ENCODE results near the gene PPARA.

PPARA gene

GRCh38 chr22:46150034-46150654, at the start of gene PPARA:
PPARA (plus strand) TSS chr22:46150526; CDS start chr22:46198384, 47,858 bp downstream.
- peak; percentile 90 for DNase-seq

DNA sequence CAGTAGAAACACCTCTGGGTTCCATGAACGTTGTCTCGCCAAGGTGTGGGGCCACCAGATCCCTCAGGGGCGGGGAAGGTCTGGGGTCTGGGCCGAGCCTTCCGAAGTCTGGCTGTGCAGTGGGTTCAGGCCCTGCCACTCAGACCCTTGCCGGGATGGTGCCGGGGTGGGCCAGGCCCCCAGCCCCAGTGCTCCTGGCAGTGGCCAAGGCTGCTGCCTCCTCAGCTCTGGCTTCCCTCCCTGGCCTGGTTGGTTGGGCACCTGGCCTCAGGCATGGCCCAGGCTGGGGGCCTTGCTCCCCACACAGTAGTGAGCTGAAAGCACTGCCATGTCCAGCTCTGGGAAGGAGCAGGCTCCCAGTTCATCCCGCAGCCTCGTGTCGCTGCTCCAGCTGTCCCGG, 48.2 kb upstream of the PPARA start:
- DNase-seq, result no peak

- no peak for DNase-seq
Measured at GRCh38 chr22:46102752-46103151, 47.6 kb upstream of the PPARA start.

- DNase-seq, result no peak
Measured at GRCh38 chr22:46103181-46103580, 47.1 kb upstream of the PPARA start.

DNA sequence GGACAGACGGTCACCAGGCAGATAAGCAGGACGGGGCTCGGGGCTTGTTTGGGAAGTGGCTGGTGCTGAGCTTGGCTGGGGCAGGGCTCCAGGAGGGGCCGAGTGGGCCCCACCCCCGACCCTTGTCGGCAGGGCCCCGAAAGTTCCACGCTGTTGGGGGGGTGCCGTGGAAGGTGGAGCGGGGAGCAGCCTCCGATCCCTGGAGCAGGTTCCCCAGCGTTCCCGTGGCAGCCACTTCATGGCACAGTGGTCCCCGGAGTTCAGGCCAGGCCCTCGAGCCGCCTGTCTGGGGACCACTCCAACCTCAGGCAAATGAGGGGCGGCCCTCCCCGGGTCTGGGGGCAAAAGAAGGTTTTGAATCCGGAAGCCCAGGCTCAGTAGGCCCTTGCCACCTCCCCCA, 46.7 kb upstream of the PPARA start:
- no peak for DNase-seq

DNA sequence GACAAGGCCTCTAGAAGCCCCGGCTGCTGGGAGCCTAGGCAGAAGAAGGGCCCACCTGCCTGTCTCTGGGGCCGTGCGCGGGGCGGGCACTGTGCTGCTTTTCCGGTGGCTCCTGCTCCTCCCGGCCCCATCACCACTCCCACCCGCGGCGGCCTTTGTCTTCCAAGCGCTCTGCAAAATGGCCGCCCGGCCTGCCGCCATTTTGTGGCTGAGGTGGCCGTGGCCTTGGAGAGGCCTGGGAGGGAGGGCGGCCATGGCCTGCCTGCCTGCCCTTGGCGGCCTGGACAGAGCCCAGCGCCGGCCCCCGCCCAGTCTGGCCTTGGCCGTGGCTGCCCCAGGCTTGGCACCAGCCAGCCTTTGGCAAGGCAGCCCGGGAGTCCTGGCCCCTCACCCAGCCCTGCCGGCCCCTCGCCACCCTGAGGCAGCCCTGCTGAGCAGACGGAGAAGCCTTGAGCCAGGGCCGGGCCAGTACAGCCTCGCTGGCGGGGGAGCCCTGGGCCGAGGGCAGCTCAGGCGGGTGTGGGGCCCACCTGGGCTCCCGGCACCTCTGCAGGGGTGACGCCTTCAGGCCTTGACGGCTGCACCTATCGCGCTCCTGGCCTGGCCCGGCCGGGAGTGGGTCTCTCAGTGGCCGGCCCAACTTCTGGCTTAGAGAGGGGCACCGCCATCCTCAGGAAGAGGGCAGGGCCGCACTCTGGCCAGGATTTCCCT, 46.0 kb upstream of the PPARA start:
- DNase-seq, result no peak

DNA sequence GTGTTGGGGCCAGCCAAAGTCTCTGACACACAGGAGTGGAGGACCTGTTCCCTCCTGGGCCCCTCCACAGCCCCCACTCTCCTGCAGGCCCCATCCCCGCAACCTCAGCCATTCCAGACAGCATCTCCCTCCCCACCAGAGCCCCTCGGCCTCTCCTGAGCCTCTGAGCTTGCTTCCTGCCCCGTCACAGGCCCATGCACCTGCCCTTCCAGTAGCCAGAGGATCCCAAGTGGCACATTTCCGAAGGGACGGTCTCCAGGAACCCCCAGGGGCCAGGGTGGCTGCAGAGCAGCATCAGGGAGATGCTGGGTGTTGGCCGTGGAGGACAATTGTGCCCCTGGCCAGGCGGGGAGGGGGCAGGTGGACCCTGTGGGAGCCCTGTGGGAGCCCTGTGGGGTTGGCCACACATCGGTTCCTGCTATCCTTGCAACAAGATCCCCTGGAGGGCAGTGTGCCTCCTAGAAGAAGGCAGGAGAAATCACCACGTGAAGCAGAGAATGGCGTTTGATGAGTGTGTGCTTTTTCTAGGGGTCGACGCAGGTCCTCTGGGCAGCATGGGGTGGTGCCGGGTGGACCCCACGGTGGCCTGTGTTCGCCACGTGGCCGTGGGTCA, 45.3 kb upstream of the PPARA start:
- DNase-seq, result no peak

GRCh38 chr22:46105494-46106278, 44.6 kb upstream of the PPARA start:
- no peak for DNase-seq

DNA sequence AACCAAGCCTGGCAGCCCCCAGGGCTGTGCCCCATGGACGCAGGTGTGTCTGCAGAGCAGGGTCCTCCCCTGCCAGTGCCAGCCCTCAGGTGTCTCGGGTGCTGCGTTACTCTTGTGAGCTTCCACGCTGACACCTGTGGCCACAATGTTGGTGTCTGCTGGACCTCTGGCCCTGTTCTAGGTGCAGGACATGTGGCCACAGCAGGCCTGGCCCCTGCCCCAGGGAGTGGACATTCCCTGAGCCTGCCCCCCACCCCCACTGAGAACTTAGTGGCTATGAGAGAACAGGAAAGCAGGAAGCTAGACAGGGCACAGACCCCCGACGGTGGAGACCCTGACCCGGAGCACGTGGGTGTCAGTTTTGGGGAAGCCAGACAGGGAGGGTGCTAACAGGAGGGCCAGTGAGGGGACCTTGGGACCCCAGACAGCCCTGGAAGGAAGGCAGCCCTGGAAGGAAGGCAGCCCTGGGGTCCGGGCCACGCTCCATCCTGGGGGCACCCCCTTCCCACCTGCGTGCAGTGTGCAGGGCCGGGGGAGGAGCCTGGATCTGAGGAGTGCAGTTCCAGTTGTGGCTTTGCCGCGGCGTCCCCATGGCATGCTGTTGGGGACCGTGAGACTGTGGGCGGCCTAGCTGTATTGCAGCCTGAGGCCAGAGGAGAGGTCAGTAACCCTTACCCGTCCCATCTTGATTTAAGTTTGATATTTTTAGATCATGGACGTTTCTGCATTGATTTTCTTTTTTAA, 43.9 kb upstream of the PPARA start:
- no peak for DNase-seq

DNA sequence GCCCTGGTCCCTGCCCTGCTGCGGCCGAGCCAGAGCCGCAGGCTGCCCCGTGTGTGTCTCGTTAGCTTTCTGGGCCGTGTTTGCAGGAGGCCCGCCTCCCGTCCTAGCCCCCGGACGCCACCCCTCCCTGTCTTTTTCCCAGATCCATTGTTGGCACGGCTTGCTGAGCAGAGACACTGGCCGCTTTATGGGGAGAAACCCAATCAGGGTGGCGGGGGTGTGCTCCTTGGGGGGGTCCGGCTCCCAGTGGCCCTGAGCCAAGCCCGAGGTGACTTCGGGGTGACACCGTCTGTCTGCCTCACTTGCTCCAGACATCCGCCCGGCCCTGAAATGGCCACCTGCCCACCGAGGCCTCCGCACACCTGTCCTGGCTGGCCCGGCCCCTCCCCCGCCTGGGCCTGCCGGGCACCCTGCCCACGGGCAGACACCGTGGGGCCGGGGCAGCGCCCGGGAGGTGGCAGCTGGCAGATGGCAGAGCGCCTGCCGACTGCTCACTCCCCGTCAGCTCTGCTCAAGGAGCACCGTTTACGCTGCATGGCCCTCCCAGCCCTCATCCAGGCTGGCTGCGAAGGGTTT, 43.1 kb upstream of the PPARA start:
- DNase-seq, result no peak

DNA sequence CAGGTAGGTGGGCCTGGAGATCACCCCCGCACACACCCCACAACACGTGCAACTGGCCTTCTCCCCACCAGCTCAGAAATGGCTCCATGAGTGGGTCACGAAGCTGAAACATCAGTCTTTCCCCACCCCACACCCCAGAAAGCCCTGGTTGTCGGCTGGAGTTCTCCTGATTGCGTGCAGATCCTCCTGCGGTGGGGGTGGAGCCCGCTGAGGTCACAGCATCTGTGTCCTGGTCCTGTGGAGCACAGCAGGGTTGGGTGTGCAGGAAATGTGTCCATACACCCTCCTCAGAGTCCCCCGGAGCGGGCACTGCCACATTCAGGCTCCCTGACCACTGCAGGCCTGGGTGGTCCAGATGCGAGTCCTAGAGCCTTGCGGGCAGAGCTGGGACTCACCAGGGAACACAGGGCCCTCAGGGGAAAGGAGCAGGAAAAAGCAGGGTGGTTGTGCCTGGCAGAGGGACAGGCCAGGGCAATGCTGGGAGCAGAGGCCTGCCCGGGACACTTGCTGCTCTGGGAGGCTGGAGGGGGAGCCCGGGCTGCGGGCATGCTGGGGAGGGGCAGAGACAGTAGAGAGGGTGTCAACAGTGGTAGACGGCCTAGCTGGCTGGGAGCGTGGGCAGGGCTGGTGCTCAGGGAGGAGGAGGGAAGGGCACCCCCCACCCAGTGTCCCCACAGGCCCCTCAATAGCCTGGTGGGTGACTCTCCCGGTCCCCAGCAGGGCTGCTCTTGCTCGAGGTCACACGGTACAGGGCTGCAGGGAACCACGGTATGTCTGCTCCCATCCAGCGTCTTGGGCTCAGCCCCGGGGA, 42.4 kb upstream of the PPARA start:
- no peak for DNase-seq

- no peak for DNase-seq
Measured at GRCh38 chr22:46108564-46109473, 41.5 kb upstream of the PPARA start.

DNA sequence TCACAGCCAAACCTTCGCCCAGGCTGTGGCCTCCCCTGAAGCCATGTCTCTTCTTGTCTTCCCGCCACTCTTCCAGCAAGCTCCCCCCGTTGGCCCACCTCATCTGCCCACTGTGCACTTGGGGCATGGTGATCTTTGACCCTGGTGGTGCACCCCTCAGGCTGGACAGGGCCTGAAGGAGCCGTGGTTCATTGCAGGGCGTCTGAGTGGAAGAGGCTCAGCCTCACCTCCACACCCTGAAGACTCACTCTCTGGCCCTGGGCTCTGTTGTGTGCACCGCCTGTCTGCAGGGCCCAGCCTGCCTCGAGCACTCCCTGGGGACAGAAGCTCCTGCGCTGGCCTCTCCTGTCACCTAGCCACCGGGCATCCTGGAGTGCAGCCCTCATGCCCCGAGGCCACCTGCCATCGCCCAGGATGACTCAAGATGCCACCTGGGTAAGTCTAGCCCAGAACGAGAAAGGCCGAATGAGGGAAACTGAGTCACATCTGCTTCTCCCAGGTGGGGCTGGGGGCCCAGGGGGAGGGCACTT, 40.8 kb upstream of the PPARA start:
- no peak for DNase-seq

- no peak for DNase-seq
Measured at GRCh38 chr22:46110215-46110614, 40.1 kb upstream of the PPARA start.

DNA sequence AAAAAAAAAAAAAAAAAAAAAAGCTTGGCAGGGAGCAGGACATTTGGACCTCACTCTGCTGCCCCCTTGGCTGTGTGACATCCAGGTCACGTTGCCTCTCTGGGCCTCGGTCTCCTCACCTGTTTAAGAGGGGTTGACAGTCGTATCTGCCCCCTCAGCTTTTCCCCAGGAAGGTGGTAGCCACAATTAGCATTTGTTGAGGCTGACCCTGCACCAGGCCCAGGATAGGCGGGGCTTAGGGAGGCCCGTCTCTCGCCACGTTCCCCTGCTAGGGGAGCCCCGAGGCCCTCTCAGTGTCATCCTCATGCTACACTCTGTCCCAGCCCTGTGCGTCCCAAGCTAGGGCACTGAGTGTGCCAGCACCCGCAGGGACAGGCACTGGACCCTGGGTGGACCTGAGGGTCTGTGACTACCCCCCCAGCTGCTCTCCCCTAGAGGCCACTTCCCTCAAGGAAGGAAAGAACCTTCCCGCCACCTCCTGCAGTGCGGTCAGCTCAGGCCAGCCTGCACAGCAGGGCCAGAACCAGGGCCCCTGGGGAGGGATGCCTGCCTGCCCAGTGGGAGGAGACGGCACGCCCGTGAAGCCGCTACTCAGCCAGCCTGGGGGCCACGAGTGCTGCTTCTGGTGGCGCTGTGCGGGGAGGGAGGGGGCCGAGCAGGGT, 38.5 kb upstream of the PPARA start:
- no peak for DNase-seq

GRCh38 chr22:46112405-46112804, 37.9 kb upstream of the PPARA start:
- no peak for DNase-seq

- no peak for DNase-seq
Measured at GRCh38 chr22:46113110-46113909, 37.0 kb upstream of the PPARA start.

DNA sequence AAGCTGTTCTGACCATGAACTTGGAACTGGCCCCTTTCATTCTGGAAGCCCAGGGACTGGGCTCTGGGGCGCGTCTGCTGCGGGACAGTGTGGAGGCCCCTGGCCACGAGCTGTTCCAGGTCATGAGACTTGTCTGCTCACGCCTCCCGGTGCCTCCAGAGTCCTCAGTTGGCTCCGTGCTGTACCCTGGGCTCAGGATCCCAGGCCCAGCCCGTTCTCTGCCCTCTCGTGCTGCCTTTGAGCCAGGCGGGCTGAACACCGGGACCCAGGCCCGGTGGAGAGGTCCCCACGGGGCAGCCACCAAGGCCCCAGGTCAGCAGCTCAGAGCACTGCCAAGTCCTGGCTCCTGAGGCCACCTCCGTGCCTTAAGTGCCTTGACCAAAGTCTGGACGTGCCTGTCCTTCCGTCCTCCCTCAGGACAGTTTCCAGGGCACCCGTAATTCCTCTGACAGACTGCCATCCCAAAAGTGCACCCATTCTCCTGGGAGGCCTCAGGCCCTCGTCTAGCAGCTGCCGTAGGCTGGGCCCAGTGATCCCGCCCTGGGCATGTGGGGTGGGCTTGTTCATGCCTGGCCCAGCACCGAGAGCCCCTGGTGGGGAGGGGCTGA, 36.3 kb upstream of the PPARA start:
- DNase-seq, result no peak

All from activated naive CD4-positive, alpha-beta T cell treated with Interleukin-2 at 50 U/mL for 16 hours (primary cell).